GM12891 (cell line): ENCODE results near the gene TPK1.

ENCODE experiments used
- POLR2A ChIP-seq: IDR thresholded peaks from 2 replicates; pipeline ENCODE4 v1.6.1; 2011; ENCODE audit warnings: low read depth, low read length, control low read depth
- POLR2AphosphoS5 ChIP-seq: IDR thresholded peaks from 2 replicates; pipeline ENCODE4 v1.6.1; 2011; ENCODE audit warnings: low read depth, low read length, control low read depth
- POU2F2 ChIP-seq: IDR thresholded peaks from 2 replicates; pipeline ENCODE4 v1.6.1; 2011; ENCODE audit warnings: low read depth, mild to moderate bottlenecking, control low read depth, low read length, moderate library complexity
- SPI1 ChIP-seq: IDR thresholded peaks from 2 replicates; pipeline ENCODE4 v1.6.1; 2011; ENCODE audit warnings: low read depth, low read length, control low read depth
- TAF1 ChIP-seq: IDR thresholded peaks from 2 replicates; pipeline ENCODE4 v1.6.1; 2011; ENCODE audit warnings: low read depth, low read length, control low read depth

GRCh38 chr7:144776447-144776846 lies 59.4 kb downstream of the TPK1 start:
- TF ChIP-seq POLR2AphosphoS5 (no peak), POLR2A (no peak), TAF1 (no peak), SPI1 (no peak), POU2F2 (no peak)
